SKM-1 treated with dmso at 0.1 percent for 144 hours (cell line): ENCODE measurements around the gene CASP9.
"Not testable (repeated sequence)": the region's sequence is repeated elsewhere in the genome, so short reads cannot be mapped to it uniquely, and the experiment has no call there.

Experiments
- DNase-seq: peaks from one replicate; lab custom pipeline; 2025; ENCODE audit not compliant: unreplicated experiment; lab: John Stamatoyannopoulos, UW

Gene CASP9

DNA sequence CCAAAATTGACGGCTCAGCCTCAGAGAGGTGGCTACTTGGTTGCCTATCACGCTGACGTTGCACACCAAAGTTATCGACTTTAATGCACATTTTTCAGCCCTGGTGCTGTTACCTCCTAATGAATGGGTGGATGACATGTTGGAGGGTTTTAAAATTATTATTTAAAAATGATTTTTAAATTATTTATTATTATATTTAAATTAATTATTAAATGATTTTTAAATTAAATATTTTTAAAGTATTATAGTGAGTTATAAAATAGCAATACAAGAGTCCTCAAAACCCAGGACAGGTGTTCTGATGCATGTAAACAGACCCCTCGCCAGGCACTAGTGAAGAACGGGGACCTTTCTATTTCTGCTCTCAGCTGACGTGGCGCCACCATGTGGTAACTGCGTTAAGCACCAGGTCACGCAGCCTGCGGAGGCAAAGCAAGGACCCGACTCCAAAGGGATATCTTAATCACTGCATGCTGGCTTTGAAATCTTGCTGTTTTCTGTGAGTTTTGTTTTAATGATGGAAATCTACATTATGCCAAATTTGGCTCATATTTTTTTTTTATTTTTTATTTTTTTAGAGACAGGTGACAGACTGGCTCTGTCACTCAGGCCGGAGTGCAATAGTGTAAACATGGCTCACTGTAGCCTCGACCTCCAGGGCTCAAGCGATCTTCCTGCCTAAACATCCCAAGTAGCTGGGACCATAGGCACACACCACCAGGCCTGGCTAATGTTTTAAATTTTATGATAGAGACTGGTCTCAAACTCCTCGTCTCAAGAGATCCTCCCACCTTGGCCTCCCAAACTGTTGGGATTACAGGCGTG, 22.6 kb downstream of the CASP9 start:
- DNase-seq, result peak; percentile 54

- DNase-seq, result no peak
Observed at GRCh38 chr1:15500184-15501178, 23.5 kb downstream of the CASP9 start.

DNA sequence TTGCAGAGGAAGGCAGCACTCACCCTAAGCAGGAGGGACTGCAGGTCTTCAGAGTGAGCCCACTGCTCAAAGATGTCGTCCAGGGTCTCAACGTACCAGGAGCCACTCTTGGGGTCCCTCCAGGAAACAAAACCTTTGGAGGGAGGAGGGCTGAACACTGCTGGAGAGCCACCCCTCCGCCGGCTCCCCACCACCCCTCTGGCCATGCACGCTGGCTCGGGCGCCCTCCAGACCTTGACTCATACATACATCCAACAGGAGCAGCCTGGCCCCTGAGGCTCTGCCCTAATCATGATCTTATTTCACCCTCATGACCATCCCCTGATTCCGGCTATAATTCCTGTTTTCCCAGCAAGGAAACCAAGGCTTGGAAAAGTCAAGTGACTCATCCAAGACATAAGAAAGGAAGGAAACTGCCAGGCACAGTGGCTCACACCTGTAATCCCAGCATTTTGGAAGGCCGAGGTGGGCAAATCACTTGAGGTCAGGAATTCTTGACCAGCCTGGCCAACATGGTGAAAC, 30.1 kb downstream of the CASP9 start:
- DNase-seq, result no peak

DNA sequence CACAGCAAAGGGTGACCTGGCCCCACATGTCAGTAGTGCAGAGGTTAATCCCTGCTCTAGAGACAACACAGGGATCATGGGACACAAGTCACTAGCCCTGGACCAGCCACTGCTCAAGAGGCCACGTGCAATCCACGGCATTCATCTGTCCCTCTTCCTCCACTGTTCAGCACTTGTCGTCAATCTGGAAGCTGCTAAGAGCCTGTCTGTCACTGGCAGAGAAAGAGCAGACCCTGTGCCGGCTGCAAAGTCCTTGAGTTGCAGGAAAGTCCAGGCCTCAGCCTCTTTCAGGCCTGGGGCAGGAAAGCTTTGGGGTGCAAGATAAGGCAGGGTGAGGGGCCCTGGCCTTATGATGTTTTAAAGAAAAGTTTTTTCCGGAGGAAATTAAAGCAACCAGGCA, 31.4 kb downstream of the CASP9 start:
- DNase-seq, result no peak

- not testable (repeated sequence) for DNase-seq
Observed at GRCh38 chr1:15491010-15491409, 33.0 kb downstream of the CASP9 start.

GRCh38 chr1:15489052-15489736, 34.8 kb downstream of the CASP9 start:
- no peak for DNase-seq

GRCh38 chr1:15488371-15488770, 35.6 kb downstream of the CASP9 start:
- DNase-seq, result no peak

GRCh38 chr1:15486844-15487610, 37.0 kb downstream of the CASP9 start:
- DNase-seq, result not testable (repeated sequence)

- no peak for DNase-seq
Observed at GRCh38 chr1:15485636-15486035, 38.4 kb downstream of the CASP9 start.

- DNase-seq, result not testable (repeated sequence)
Observed at GRCh38 chr1:15484443-15484842, 39.6 kb downstream of the CASP9 start.

GRCh38 chr1:15483971-15484370, 40.0 kb downstream of the CASP9 start:
- no peak for DNase-seq

GRCh38 chr1:15482983-15483543, 41.0 kb downstream of the CASP9 start:
- not testable (repeated sequence) for DNase-seq

DNA sequence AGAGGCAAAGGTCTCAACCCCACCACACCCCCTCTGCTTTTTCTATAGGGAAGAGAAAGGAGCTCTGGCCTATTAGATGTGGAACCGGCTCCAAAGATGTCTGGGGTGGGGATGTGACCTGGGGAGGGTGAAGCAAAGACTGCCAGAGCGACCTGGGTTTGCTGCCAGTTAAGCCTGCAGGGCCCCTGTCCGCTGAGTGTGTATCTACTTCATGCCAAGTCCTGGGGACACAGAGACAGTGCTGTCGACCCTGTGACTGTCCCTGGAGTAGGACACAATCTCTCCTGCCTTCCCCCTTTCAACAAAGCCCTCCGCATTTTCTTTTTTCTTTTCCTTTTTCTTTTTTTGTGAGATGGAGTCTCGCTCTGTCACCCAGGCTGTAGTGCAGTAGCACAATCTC, 41.6 kb downstream of the CASP9 start:
- not testable (repeated sequence) for DNase-seq

GRCh38 chr1:15479654-15480347, 44.2 kb downstream of the CASP9 start:
- no peak for DNase-seq

GRCh38 chr1:15477646-15478212, 46.3 kb downstream of the CASP9 start:
- DNase-seq, result no peak

- no peak for DNase-seq
Observed at GRCh38 chr1:15476927-15477326, 47.1 kb downstream of the CASP9 start.

DNA sequence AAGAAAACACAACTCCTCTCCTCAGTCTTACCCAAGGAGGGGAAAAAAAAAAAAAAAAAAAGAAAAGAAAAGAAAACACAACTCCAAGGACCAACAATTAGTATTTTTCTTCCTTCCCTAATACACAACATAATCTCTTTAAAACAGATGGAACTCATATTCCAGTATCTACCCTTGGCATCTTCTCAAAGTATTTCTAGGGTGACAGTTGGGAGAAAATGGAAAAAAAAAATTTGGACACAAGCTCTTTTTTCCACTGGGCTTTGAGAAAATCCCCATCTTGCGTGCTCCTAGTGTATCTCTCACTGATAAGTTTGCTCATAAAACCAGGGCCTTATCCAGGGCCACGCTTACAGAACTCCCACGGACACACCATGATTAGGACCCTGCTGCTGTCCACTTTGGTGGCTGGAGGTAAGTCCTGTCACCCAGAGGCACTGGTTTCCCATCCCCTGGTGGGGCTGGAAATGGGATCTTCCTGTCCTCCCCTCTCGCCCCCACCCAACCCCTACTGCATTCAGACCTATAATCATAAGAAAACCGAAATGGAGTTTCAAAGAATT, 48.2 kb downstream of the CASP9 start, which contains the start of gene CELA2B:
Gene CELA2B, plus strand, starts transcription at position 353 of the 563 bp plus-strand sequence. Its CDS starts 22 bp downstream, at position 375.
- DNase-seq, result no peak

DNA sequence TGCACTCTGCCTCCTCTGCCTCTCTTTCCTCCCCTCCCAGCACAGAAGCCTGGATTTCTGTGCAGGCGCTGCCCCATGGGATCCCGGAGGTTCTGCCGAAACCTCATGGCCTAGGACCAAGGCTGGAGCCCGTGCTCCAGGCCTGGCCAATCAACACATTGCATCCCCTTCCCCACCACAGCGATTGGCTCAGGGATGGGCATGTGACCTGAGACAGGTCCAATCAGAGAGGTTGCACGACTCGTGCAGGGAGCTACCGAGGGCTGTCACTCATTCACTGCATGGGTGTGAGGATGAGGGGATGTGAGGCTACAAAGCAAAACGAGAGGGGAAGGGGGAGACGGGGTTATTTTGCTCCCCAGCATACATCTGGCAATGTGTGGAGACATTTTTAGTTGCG, 51.4 kb downstream of the CASP9 start:
- DNase-seq, result no peak
